Head of caudate nucleus (tissue), 42 donors: ENCODE data around the gene BANF1.
"Not testable (repeated sequence)": the region's sequence is repeated elsewhere in the genome, so short reads cannot be mapped to it uniquely, and the experiment has no call there.

Experiments used
- DNase-seq, 42 donors: peaks; one replicate each; pipeline versions ENCODE4 v3.0.0 to v3.0.0-alpha.2; 2020 to 2021; ENCODE audit warnings: mixed read lengths in 7 of 42
- intact Hi-C: fragments of 100-400 bp; cut with DNase I; formaldehyde crosslinking; loops from one replicate; pipeline ENCODE4 v1.15.0; 2022

Gene BANF1

DNA sequence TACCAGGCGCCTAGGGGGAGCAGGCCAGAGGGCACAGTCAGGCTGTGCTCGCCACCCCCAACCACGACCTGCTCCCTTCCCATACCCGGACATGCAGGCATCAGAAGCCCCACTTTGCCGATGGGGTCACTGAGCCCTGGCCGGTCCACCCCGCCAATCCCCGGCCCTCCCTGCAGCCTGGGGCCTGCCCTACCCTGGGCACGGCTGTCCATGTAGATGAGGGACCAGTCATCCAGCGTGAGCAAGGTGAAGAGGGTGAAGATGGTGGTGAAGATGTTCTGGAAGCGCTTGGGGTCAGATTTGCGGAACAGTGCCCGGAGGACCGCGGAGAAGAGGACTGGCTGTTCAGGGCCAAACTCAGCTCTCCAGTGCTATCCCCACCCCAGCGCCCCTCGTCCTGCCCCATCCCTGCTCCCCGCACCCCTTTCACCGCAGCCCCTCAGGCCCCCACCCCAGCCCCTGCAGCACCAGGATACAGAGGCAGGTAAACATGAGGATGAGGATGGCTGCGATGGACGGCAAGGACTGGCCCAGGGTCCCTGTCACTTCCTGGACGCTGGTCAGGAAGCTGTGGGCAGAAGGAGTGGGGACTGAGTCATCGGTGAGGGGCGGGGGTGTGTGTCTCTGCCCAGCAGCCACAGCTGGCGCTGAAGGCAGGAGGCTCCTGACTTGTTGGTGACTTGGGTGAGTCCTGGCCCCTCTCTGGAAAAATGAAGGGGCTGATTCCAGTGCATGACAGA is 18.5 kb downstream of the BANF1 start:
- peak in 2 of 42 donors; percentile 32 to 33 for DNase-seq
- intact Hi-C loops: no loop called here

DNA sequence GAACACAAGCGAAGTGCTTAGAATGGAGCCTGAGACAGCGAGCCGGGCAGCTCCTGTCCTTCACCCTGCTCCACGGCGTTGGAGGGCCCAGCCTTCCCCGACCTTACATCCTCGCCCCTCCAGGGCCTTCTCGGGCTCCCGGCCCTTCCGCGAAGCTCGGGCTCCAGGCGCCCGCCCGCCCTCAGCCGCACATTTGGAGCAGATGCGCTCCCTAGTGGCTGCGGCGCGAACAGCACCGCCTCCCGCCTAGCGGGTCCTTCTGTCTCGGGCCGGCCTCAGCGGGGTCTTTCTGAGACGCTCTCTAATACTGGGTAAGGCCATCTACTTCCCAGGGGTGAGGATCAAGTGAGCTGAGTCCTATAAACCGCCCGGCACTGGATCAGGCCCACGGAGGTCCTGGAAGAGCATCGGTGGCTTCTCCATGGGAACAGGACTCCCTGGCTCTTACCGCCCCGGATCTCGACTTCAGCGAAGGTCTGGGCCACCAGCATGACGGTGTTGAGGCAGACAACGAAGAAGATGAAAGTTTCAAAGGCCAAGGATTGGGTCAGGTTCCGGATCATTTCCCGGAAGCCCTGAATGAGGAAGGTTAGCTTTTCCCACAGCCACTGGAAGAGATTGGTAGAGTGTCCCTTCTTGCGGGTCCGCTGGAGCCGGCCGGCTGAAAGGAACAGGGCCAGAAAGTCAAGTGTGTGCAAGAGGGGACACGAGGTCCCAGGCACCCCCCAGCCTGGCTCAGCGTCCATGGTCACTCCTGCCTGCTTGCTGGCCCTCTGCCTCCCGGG is 20.3 kb downstream of the BANF1 start:
- peak; percentile 39 to 90 (median 74) for DNase-seq
- intact Hi-C loops: no loop called here

DNA sequence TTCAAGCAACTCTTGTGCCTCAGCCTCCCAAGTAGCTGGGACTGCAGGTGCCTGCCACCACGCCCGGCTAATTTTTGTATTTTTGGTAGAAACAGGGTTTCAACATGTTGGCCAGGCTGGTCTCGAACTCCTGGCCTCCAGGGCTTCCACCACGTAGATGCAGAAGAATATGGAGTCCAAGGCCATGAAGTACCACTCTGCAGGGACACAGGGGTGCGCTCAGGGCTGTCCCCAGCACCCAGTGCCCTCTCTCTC is 20.8 kb downstream of the BANF1 start:
- DNase-seq, intact Hi-C loops: not testable (repeated sequence)

DNA sequence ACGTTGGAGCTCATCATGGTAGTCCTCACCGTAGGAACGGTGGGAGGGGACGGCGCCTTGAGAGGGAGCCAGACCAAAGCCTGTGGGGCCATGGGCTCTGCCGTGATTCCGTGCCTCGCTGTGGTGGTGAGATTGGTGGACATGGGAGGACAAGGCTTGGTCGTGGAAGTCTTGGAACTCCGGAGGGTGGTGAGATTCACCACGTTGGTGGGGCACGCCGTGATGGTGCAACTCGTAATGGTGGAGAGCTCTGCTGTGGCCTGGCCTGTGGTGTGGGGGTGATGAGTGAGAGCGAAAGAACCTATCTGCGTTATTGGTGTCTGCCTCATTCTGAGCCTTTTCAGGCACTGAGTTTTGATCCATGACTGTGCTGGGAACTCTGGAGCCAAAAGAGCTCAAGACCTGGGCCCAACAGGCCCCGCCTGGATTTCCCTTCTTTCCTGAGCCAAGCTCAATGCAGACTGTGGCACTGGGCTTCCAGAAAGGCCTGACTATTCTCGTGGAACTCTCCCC is 23.8 kb downstream of the BANF1 start, which contains the start of gene CATSPER1:
Gene CATSPER1, minus strand, starts transcription at position 463 of the 513 bp plus-strand sequence. Its CDS starts 100 bp downstream, at position 363.
- intact Hi-C loops: no loop called here
- DNase-seq: no peak

DNA sequence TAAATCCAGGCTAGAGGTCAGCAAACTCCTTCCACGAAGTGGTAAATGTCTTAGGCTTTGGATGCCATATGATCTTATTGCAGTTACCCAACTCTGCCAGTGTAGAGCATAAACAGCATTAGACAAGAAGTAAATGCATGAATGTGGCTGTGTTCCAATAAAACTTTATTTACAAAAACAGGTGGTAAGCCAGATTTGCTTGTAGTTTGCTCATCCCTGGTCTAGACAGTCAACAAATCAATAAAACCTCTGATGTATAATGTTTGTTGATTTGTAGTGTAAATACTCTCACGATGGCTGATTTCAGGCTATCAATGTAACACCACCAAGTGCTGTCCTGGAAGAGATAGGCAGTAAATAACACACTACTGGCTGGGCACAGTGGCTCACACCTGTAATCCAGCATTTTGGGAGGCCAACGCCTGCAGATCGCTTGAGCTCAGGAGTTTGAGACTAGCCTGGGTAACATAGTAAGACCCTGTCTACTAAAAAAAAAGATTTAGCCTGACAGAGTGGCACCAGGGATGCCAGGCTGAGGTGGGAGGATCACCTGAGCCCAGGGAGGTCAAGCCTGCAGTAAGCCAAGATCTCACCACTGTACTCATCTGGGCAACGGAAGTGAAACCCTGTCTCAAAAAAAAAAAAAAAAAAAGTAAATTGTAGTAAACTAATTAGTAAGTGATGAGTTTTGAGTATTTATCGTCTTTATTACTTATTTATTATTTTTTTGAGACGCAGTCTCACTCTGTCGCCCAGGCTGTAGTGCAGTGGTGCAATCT is 30.8 kb downstream of the BANF1 start:
- DNase-seq: no peak
- intact Hi-C loops: no loop called here

DNA sequence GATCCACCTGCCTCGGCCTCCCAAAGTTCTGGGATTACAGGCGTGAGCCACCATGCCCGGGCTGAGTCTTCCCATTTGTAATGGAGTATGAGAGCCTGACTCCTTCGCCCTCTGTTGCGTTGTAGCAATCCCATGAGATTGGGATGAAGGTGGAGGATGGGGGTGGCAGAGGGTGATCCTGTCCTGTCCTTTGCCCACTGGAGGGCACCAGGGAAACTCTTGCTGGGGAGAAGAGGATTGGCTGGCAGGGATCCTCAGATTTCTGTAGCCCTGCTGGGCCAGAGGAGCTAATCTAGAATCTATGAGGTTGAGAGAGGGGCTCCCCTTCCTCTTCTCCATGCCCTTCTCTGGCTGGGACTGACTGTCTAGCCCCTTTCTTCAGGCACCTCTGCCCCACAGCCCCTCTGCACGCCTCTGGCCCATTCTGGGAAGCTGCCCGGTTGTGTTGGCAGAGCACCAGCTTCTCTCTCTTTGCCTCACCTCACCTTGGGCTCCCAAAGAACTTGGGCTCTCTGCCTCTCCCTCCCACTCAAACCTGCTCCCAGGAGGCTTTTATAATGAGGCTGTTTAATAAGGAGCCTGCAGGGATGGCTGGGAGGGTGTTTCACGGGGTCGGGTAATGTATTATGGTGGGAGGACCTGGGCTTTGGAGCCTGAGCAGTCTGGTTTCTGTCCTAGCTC is 33.5 kb downstream of the BANF1 start:
- intact Hi-C loops: no loop called here
- DNase-seq: peak in 9 of 42 donors; percentile 8 to 64 (median 30)

DNA sequence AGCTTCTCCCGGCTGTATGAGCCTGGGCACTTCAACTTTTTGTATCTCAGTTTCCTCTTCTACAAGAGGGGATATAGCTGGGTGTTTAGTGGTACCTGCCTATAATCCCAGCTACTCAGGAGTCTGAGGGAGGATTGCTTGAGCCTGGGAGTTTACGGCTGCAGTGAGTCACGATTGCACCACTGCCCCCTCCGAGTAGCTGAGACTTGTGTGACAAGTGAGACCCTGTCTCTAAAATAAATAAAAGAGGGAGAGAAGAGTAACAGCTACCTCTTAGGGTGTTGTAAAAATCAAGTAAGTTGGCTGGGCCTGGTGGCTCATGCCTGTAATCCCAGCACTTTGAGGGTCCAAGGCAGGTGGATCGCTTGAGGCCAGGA is 34.0 kb downstream of the BANF1 start:
- intact Hi-C loops: no loop called here
- DNase-seq: no peak

DNA sequence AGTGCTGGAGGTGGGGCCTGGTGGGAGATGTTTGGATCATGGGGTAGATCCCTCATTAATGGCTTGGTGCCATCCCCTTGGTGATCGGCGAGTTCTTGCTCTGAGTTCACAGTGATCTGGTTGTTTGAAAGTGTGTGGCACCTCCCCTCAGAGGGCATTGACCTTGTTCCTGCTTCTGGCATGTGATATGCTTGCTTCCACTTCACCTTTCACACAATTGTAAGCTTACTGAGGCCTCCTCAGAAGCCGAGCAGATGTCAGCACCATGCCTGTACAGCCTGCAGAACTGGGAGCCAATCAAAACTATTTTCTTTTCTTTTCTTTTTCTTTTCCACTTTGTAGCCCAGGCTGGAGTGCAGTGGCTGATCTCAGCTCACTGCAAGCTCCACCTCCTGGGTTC is 35.0 kb downstream of the BANF1 start:
- no peak for DNase-seq
- intact Hi-C loops: no loop called here

DNA sequence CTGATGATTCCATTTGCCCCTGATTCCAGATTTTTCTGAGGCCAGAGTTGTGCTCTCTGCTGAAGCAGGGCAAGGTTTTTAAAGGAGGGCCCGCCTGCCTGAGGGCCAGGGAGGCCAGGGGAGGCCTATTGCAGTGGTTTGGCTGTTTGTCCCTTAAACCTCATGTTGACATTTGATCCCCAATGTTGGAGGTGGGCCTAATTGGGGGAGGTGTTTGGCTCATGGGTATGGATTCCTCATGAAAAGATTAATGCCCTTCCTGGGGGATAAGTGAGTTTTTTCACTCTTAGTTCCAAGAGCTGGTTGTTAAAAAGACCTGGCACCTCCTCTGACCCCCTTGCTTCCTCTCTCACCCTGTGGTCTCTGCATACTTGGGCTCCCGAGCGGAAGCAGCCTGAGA is 37.5 kb downstream of the BANF1 start:
- intact Hi-C loops: no loop called here

DNA sequence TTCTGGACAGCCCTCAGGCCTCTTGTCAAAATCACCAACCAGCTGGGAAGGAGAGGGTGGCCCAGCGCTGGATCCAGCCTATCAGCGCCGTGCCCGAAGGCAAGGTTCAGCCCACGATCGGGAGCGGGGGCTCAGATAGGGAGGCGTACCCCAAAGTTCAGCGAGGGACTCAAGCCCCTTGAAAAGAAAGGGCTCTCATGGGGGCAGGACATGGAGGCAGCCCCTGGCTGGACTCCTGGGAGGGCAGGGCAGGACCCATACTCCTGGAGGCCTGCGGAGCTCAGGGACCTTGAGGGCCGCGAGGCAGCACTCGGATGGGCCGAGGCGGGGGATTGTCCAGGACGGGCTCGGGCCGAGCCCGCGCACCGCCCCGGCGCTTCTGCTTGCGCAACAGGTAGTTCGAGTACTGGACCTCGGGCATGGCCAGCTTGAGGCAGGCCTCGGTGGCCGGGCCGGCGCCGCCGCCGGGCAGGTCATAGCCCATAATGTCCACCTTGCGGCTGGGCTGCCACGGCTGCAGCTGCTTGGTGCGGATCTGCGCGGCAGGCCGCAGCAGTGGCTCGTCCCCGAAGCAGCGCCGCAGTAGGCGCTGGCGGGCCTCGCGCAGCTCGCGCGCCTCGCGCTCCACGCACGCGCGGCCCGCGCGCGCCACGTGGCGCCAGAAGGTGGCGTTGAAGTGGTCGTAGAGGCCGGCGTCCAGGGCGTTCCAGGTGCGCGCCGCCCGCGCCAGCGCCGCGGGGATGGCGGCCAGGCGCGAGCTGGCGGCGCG is 40.1 kb downstream of the BANF1 start:
- DNase-seq: no peak
- intact Hi-C loops: no loop called here

More for the DNA sequence above, 37.5 kb downstream of the BANF1 start:
- no peak for DNase-seq

DNA sequence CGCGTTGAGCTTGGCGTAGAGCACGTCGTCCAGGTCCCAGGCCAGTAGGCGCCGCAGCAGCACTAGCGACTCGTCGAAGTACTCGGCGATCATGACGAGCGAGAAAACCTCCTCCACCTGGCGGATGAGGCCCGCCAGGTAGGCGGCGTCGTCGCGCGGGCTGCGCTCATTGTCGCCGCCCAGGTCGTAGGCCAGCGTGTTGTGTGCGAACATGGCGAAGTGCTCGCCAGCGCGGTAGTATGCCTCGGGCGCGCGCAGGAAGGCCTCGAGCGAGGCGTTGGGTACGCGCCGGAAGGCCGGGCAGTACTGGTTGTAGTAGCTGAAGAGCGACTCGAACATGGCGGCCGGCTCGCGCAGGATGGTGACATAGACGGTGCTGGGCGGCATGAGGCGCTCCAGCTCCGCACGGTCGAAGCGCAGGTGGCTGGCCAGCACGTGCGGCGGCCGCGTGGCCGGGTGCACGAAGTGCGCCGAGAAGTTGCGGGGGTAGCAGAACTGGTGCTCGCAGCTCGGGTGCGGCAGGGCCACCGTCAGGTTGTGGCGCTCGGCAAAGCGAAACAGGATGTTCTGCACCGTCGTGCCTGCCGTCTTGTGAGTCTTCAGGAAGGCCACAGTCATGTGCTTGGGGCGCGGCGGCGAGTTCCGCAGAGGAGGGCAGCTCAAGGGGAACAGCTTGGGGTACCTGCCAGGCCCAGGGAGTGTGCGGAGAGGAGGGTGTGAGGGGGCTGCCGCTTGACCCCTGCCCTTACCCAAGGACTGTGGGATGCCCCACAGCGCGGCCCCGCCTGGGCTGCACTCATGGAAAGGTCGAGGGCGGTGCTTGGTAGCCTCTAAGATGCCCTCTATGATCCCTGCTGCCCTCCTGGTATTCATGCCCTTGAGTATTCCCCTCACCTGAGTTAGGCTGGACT is 40.9 kb downstream of the BANF1 start:
- intact Hi-C loops: no loop called here
- DNase-seq: no peak

DNA sequence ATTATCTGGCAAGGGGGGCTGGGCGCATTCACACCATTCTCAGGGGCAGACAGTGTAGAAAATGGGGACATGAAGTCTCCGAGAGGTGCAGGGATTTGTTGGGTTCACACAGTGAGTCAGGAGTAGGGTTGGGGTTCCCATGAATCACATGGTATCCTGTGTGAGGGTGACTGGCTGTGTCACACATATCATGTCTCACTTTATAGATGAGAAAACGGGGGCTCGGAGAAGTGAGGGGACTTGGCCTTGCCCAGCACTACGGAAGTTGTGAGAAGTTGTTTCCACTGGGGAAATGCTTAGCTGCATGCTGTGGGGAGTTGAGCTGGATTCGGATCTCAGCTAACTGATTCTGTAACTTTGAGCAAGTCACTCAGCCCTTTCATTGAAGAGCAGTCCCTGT is 42.5 kb downstream of the BANF1 start:
- DNase-seq: no peak
- intact Hi-C loops: no loop called here

DNA sequence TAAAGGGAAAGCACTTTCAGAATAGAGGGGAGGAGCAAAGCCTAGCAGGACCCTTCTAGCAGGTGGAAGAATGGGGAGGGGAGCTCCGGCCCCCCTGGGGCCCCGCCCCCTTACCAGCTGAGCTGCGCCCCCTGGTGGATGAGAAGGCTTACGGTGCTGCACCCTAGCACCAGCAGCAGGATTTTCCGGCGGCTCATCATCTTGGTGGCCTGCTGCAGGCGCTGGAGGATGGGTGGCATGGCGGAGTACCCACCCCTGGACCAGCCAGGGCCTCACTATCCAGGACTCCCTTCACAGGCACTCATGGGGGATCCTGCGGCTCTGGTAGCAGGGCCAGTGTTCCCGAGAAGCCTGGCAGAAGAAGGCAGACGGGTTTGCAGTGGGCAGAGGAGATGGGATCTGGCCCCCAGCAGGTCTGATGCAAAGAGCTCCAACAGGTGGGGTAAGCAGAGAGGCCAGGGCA is 42.9 kb downstream of the BANF1 start:
- intact Hi-C loops: no loop called here
- DNase-seq: peak; percentile 57 to 94 (median 86)

DNA sequence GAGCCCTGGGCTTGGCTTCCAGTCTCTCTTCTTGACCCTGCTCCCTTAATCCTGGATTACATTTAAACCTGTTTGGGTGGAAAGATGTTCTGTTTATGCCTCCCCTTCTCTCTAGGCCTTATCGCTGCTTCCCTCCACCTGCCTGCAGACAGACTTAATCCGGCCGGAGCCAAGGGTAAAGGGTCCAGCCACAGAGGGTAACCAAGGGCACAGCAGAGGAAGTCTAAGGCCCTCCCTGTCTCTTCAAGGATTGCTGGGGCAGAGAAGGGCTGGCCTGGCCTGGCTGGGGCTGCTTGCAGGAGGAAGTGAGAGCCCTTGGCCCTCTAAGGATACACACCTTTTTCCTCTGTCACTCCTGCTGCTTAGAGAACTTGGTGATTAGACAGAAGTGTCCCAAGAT is 44.6 kb downstream of the BANF1 start:
- intact Hi-C loops: no loop called here
- DNase-seq: no peak

DNA sequence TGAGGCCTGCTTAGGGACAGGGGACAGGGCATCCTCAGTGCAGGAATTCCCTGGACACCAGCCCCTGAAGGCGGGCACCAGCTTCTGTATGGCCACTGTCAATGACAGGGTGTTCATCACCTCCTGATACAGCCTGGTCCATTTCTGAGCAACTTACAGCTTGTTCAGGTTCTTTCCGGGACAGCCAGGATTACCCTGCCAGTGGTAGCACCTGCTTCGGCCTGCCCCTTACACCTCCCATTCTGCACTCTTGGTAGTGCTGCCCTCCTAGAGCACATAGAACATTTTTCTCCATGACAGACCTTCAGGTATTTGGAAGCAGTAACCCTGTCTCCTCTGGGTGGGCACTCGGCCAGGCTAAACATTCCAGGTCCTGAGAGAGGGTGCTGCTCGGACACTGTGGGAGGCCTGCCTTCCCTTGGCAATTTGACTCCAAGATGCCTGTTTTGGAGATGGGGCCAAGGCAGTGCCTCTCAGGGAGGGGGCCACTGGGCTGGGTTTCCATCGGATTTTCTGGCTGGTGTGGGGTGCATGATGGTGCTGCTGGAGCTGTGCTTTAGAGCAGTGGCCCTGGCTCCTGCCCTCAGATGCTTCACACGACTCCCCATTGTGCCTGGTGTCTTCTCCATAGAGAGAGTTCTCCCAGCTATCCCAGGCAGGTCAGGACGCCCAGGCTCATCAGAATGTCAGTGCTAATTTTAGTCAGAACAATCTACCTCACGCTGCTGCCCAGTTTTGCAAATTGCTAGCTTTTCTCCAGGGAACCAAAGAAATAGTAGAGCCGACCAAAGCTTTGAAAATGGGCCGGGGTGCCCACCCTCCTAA is 45.5 kb downstream of the BANF1 start:
- peak in 3 of 42 donors; percentile 10 to 26 (median 18) for DNase-seq
- intact Hi-C loops: no loop called here

DNA sequence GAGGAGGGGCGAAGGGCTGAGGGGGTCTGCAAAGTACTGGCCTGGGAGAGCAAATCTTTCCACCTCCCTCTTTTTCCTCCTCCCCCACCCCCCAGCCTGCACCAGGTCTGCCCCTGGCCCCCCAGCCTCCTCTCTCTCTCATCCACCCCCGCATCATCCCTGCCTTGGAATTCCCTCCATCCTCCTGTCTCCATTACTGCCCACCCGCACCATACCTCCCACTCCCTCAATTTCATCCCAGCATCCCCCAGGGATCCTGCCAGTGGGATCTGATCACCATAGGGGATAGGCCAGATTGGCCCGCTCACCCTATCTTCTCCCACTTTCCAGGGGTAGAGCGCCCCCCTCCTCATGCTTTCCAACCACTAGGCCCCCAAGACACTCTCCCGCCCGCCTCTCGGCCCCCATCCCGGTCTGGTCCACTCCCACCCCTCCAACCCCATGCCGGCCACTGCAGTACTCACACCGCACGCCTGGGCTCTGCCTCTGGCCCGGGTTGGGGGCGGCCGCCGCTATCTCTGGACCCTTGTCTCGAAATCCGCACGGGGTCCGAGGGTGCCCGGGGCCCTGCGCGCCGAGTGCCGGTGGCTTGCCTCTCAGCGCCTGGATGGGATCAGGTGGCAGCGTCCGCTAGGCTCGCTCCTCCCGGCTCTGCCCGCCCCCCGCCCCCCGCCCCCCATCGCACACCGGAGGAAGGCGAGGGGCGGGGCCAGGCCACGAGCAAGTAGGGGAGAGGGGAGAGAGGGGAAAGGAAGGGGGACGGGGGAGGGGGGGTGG is 46.4 kb downstream of the BANF1 start, which contains the start of gene GAL3ST3:
Gene GAL3ST3, minus strand, starts transcription at position 615 of the 777 bp plus-strand sequence. CDS start 3,746 bp downstream, outside the sequence.
- intact Hi-C loops: no loop called here
- DNase-seq: peak in 21 of 42 donors; percentile 8 to 63 (median 43)
